ENCODE measurements around the gene COG5.
A peak's percentile ranks its signal among the peaks of the same experiment; 100 is the strongest.

The COG5 gene

DNA sequence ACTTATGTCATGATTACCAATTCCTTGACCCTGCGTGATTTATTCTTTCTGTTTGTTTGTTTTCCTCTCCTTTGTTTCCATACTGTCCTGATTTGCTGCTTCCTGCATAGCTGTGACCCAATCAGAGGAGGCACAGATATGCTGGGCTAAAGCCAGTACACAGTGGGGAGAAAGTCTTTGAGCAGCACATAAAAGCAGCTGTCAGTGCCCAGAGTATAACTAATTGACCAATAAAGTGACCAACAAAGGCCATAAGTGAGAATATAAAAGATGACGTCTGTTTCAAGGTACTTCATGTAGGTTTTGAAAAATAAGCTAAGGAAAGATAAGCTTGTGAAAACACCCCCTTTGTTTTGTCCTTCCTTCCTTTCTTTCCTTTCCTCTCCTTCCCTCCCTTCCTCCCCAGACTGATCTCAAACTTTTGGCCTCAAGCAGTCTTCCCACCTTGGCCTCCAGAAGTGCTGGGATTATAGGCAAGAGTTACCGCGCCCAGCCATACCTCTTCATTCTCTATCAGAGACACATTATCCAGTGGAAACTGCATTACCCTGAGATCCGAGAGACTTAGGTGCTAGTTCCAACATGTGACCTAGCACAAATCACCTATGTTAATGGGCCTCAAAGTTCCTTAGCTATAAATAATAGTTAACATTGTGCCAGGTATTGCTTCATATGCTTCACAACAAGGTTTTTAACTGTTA lies 33.3 kb upstream of the COG5 start:
- H3K4me1 ChIP-seq (ENCODE audit: control insufficient read depth, insufficient read depth, low read length): peaks cover 3% of the 10 kb centered on the region
- H3K36me3 ChIP-seq (ENCODE audit: control insufficient read depth in 2 of 2, insufficient read depth in 1 of 2, low read length in 2 of 2): peaks cover 4 to 8% of the 10 kb centered on the region in 2 experiments; a peak in 2 of 3 replicates
- peak overlapping the region; percentile 37; the same call in 1 of the 2 replicates for H3K27ac ChIP-seq (ENCODE audit: extremely low read depth, low read depth, low read length)
- CTCF ChIA-PET: interaction anchor here (0.6 to 1.2 kb wide), 2 partner anchors 278 to 549 kb away, joined by 3 to 5 read pairs; no protein-coding TSS in a partner anchor
- POLR2A ChIA-PET: no interaction called here
- no peak overlapping the region for H3K4me3 ChIP-seq (ENCODE audit: low read depth, low read length)
- no peaks in the 10 kb centered on the region for H3K9me3 ChIP-seq (ENCODE audit: control insufficient read depth, insufficient read depth, low read depth, low read length)
- 0 out of 2 replicates have a peak, but pooled peaks have one; percentile 14 for TF ChIP-seq ZNF449 (tag by site-specific recombination; IDR thresholded peaks at IDR 0.05)
- TF ChIP-seq OVOL3 (tag by site-specific recombination; IDR thresholded peaks at IDR 0.05): 0 out of 2 replicates have a peak, but pooled peaks have one; percentile 73
- 0 out of 2 replicates have a peak, but pooled peaks have one; percentile 19 for TF ChIP-seq ZNF600 (tag by site-specific recombination; IDR thresholded peaks at IDR 0.05)
- TF ChIP-seq ZNF561 (tag by site-specific recombination; IDR thresholded peaks at IDR 0.05; ENCODE audit: borderline replicate concordance): 0 out of 2 replicates have a peak, but pooled peaks have one; percentile 66
- TF ChIP-seq, protein P1, sequence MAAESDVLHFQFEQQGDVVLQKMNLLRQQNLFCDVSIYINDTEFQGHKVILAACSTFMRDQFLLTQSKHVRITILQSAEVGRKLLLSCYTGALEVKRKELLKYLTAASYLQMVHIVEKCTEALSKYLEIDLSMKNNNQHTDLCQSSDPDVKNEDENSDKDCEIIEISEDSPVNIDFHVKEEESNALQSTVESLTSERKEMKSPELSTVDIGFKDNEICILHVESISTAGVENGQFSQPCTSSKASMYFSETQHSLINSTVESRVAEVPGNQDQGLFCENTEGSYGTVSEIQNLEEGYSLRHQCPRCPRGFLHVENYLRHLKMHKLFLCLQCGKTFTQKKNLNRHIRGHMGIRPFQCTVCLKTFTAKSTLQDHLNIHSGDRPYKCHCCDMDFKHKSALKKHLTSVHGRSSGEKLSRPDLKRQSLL (tag by site-specific recombination; IDR thresholded peaks at IDR 0.05): 0 out of 2 replicates have a peak, but pooled peaks have one; percentile 6
- TF ChIP-seq ZNF394 (tag by site-specific recombination; IDR thresholded peaks at IDR 0.05; ENCODE audit: borderline replicate concordance): peak; percentile 42; the same call in 1 of the 2 replicates
- TF ChIP-seq ZSCAN30 (tag by site-specific recombination; IDR thresholded peaks at IDR 0.05): peak; percentile 68
- TF ChIP-seq ZNF843 (tag by site-specific recombination; IDR thresholded peaks at IDR 0.05): peak; percentile 97
- peak; percentile 38; the same call in 1 of the 2 replicates for TF ChIP-seq ZNF596 (tag by site-specific recombination; IDR thresholded peaks at IDR 0.05)
- TF ChIP-seq ZNF629 (tag by site-specific recombination; IDR thresholded peaks at IDR 0.05): peak; percentile 85
- no peak for TF ChIP-seq ZNF184 (tag by site-specific recombination; IDR thresholded peaks at IDR 0.05)
- TF ChIP-seq KLF16 (tag by site-specific recombination; IDR thresholded peaks at IDR 0.05): peak; percentile 56; the same call in 1 of the 2 replicates
- peak; percentile 74; the same call in 1 of the 2 replicates for TF ChIP-seq TCF7L2 (IDR thresholded peaks at IDR 0.05; ENCODE audit: borderline replicate concordance, low read depth, low read length)
- TF ChIP-seq, protein P2, sequence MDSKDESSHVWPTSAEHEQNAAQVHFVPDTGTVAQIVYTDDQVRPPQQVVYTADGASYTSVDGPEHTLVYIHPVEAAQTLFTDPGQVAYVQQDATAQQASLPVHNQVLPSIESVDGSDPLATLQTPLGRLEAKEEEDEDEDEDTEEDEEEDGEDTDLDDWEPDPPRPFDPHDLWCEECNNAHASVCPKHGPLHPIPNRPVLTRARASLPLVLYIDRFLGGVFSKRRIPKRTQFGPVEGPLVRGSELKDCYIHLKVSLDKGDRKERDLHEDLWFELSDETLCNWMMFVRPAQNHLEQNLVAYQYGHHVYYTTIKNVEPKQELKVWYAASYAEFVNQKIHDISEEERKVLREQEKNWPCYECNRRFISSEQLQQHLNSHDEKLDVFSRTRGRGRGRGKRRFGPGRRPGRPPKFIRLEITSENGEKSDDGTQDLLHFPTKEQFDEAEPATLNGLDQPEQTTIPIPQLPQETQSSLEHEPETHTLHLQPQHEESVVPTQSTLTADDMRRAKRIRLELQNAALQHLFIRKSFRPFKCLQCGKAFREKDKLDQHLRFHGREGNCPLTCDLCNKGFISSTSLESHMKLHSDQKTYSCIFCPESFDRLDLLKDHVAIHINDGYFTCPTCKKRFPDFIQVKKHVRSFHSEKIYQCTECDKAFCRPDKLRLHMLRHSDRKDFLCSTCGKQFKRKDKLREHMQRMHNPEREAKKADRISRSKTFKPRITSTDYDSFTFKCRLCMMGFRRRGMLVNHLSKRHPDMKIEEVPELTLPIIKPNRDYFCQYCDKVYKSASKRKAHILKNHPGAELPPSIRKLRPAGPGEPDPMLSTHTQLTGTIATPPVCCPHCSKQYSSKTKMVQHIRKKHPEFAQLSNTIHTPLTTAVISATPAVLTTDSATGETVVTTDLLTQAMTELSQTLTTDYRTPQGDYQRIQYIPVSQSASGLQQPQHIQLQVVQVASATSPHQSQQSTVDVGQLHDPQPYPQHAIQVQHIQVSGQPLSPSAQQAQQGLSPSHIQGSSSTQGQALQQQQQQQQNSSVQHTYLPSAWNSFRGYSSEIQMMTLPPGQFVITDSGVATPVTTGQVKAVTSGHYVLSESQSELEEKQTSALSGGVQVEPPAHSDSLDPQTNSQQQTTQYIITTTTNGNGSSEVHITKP (tag by site-specific recombination; IDR thresholded peaks at IDR 0.05): peak; percentile 89
- TF ChIP-seq SP7 (tag by site-specific recombination; IDR thresholded peaks at IDR 0.05): 0 out of 2 replicates have a peak, but pooled peaks have one; percentile 25
- TF ChIP-seq ZNF366 (tag by site-specific recombination; conservative IDR thresholded peaks at IDR 0.05): peak; percentile 85
- no peak for TF ChIP-seq ZNF518A (tag by site-specific recombination; conservative IDR thresholded peaks at IDR 0.05; ENCODE audit: low read depth)
- peak; percentile 47; the same call in 1 of the 2 replicates for TF ChIP-seq ZBTB21 (tag by site-specific recombination; IDR thresholded peaks at IDR 0.05)
- TF ChIP-seq ZNF785 (tag by site-specific recombination; IDR thresholded peaks at IDR 0.05): no peak
- 0 out of 2 replicates have a peak, but pooled peaks have one; percentile 66 for TF ChIP-seq ZNF24 (tag by site-specific recombination; IDR thresholded peaks at IDR 0.05)
- peak; percentile 63 for TF ChIP-seq ZIC2 (tag by site-specific recombination; IDR thresholded peaks at IDR 0.05)
- 0 out of 2 replicates have a peak, but pooled peaks have one; percentile 54 for TF ChIP-seq ZNF610 (tag by site-specific recombination; IDR thresholded peaks at IDR 0.05; ENCODE audit: borderline replicate concordance)
- TF ChIP-seq KLF9 (tag by site-specific recombination; IDR thresholded peaks at IDR 0.05; ENCODE audit: low read depth): no peak
- peak; percentile 98 for TF ChIP-seq FEZF1 (tag by site-specific recombination; IDR thresholded peaks at IDR 0.05)
- TF ChIP-seq, protein P3, sequence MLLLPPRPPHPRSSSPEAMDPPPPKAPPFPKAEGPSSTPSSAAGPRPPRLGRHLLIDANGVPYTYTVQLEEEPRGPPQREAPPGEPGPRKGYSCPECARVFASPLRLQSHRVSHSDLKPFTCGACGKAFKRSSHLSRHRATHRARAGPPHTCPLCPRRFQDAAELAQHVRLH (tag by site-specific recombination; IDR thresholded peaks at IDR 0.05): peak; percentile 82; the same call in 1 of the 2 replicates

All from HEK293 (cell line).